Stromal cell of bone marrow (primary cell): ENCODE data around the gene ACVR1B.

Experiments
- DNase-seq: peaks from one replicate; pipeline ENCODE4 v3.0.0-alpha.2; 2012; ENCODE audit warnings: low read depth

ACVR1B gene

GRCh38 chr12:51942501-51943000, 8.9 kb upstream of the ACVR1B start:
- no peak for DNase-seq

GRCh38 chr12:51943346-51943745, 8.2 kb upstream of the ACVR1B start:
- no peak for DNase-seq

- DNase-seq = no peak
Measured at GRCh38 chr12:51944608-51945233, 6.8 kb upstream of the ACVR1B start.

- no peak for DNase-seq
Measured at GRCh38 chr12:51947246-51947996, 4.1 kb upstream of the ACVR1B start.

GRCh38 chr12:51948066-51948465, 3.4 kb upstream of the ACVR1B start:
- DNase-seq = no peak

- DNase-seq = no peak
Measured at GRCh38 chr12:51949342-51950030, 2.0 kb upstream of the ACVR1B start.

GRCh38 chr12:51950682-51951198, 759 bp upstream of the ACVR1B start:
- DNase-seq = no peak

GRCh38 chr12:51951843-51952722, 584 bp downstream of the ACVR1B start:
- DNase-seq = no peak

- no peak for DNase-seq
Measured at GRCh38 chr12:51953089-51953488, 1.6 kb downstream of the ACVR1B start.

GRCh38 chr12:51953864-51954263, 2.4 kb downstream of the ACVR1B start:
- no peak for DNase-seq

GRCh38 chr12:51954561-51955361, 3.3 kb downstream of the ACVR1B start:
- DNase-seq = no peak

GRCh38 chr12:51955702-51956101, 4.2 kb downstream of the ACVR1B start:
- DNase-seq = no peak

GRCh38 chr12:51958542-51958941, 7.0 kb downstream of the ACVR1B start:
- DNase-seq = no peak

GRCh38 chr12:51959211-51959610, 7.7 kb downstream of the ACVR1B start:
- DNase-seq = no peak

- no peak for DNase-seq
Measured at GRCh38 chr12:51959921-51960320, 8.4 kb downstream of the ACVR1B start.

- DNase-seq = no peak
Measured at GRCh38 chr12:51960488-51960887, 9.0 kb downstream of the ACVR1B start.

- DNase-seq = no peak
Measured at GRCh38 chr12:51960890-51961289, 9.4 kb downstream of the ACVR1B start.

GRCh38 chr12:51961834-51962233, 10.3 kb downstream of the ACVR1B start:
- no peak for DNase-seq

GRCh38 chr12:51962737-51963136, 11.2 kb downstream of the ACVR1B start:
- no peak for DNase-seq

GRCh38 chr12:51963477-51963876, 12.0 kb downstream of the ACVR1B start:
- DNase-seq = no peak

GRCh38 chr12:51969643-51970042, 18.1 kb downstream of the ACVR1B start:
- no peak for DNase-seq
